WTC11 (cell line): ENCODE data around the gene RPL18. TPM values are rescaled to one million over a fixed set of nuclear protein-coding genes. Genes with fewer than 3 reads are reported as not detected.

ENCODE experiments used
- ATAC-seq: fragments of 200-7000 bp; cut with Tn5 transposase; 2 replicates; pipeline ENCODE4 v1.10.0; 2021; ENCODE audit warnings: mild to moderate bottlenecking, moderate library complexity
- CTCF ChIA-PET: fragments of 300-600 bp; sonication (Branson Sonifier 250); formaldehyde crosslinking; loops from one replicate; lab custom pipeline; 2021; ENCODE audit warnings: antibody characterized with exemption; lab: Charles Lee
- POLR2A ChIA-PET: fragments of 350-600 bp; sonication (Branson Sonifier 250); formaldehyde crosslinking; loops from one replicate; lab custom pipeline; 2021; ENCODE audit warnings: antibody characterized with exemption; lab: Charles Lee
- DNase-seq: peaks from one replicate; pipeline ENCODE4 v3.0.0; 2021; ENCODE audit warnings: low spot score
- H3K27ac Mint-ChIP-seq: 2 replicates; pipeline ENCODE4 v1.8.0; 2021; ENCODE audit warnings: mixed read lengths
- H3K27me3 Mint-ChIP-seq: 2 replicates; pipeline ENCODE4 v1.8.0; 2021; ENCODE audit warnings: low read depth, mild to moderate bottlenecking, moderate library complexity, mixed read lengths
- H3K36me3 Mint-ChIP-seq: 2 replicates; pipeline ENCODE4 v1.8.0; 2021; ENCODE audit warnings: mixed read lengths
- H3K4me1 Mint-ChIP-seq: 2 replicates; pipeline ENCODE4 v1.8.0; 2022; ENCODE audit warnings: mixed read lengths
- H3K4me3 Mint-ChIP-seq: 2 replicates; pipeline ENCODE4 v1.8.0; 2021; ENCODE audit warnings: mild to moderate bottlenecking, moderate library complexity, mixed read lengths
- H3K9me3 Mint-ChIP-seq: 2 replicates; pipeline ENCODE4 v1.8.0; 2021; ENCODE audit warnings: mixed read lengths
- ATF1 ChIP-seq: sonication (generic); formaldehyde crosslinking; IDR thresholded peaks from 2 replicates; pipeline ENCODE4 v1.8.1; 2023; ENCODE audit warnings: mild to moderate bottlenecking, moderate library complexity, missing genetic modification reagents
- ESRRA ChIP-seq: sonication (generic); formaldehyde crosslinking; IDR thresholded peaks from 2 replicates; pipeline ENCODE4 v1.8.1; 2022; ENCODE audit warnings: mild to moderate bottlenecking, missing genetic modification reagents, borderline replicate concordance
- FOXK1 ChIP-seq: sonication (generic); formaldehyde crosslinking; IDR thresholded peaks from 2 replicates; pipeline ENCODE4 v1.8.0; 2022; ENCODE audit warnings: mild to moderate bottlenecking, moderate library complexity, missing genetic modification reagents
- GRHL2 ChIP-seq: fragments of 250-450 bp; sonication (Bioruptor Pico); IDR thresholded peaks from 2 replicates; pipeline ENCODE4 v1.8.0; 2022; ENCODE audit warnings: mild to moderate bottlenecking, moderate library complexity; ENCODE audit not compliant: insufficient replicate concordance, severe bottlenecking
- JUN ChIP-seq: sonication (generic); formaldehyde crosslinking; IDR thresholded peaks from 2 replicates; pipeline ENCODE4 v1.8.0; 2023; ENCODE audit warnings: mild to moderate bottlenecking, missing genetic modification reagents
- NR1H2 ChIP-seq: sonication (generic); formaldehyde crosslinking; IDR thresholded peaks from 2 replicates; pipeline ENCODE4 v1.9.0; 2021; ENCODE audit warnings: mild to moderate bottlenecking, moderate library complexity, missing genetic modification reagents
- PRRX2 ChIP-seq: fragments of 250-450 bp; sonication (Bioruptor Pico); IDR thresholded peaks from 2 replicates; pipeline ENCODE4 v1.8.0; 2021; ENCODE audit warnings: mild to moderate bottlenecking
- TCF7 ChIP-seq: sonication (generic); formaldehyde crosslinking; IDR thresholded peaks from 2 replicates; pipeline ENCODE4 v1.8.0; 2022; ENCODE audit warnings: mild to moderate bottlenecking, low read depth, missing genetic modification reagents, moderate library complexity
- TEAD1 ChIP-seq: sonication (generic); formaldehyde crosslinking; IDR thresholded peaks from 2 replicates; pipeline ENCODE4 v1.8.0; 2022; ENCODE audit warnings: mild to moderate bottlenecking, missing genetic modification reagents
- TEAD4 ChIP-seq: sonication (generic); formaldehyde crosslinking; IDR thresholded peaks from 2 replicates; pipeline ENCODE4 v1.8.0; 2022; ENCODE audit warnings: mild to moderate bottlenecking, missing genetic modification reagents
- TP53 ChIP-seq: sonication (generic); formaldehyde crosslinking; IDR thresholded peaks from 2 replicates; pipeline ENCODE4 v1.8.1; 2023; ENCODE audit warnings: mild to moderate bottlenecking, missing genetic modification reagents
- ZNF263 ChIP-seq: sonication (generic); formaldehyde crosslinking; IDR thresholded peaks from 2 replicates; pipeline ENCODE4 v1.8.1; 2022; ENCODE audit warnings: low read depth, mild to moderate bottlenecking, moderate library complexity, missing genetic modification reagents
- ZNF416 ChIP-seq: fragments of 250-450 bp; sonication (Bioruptor Pico); IDR thresholded peaks from 2 replicates; pipeline ENCODE4 v1.9.0; 2021; ENCODE audit warnings: mild to moderate bottlenecking, inconsistent platforms
- total RNA-seq: library from RNA; stranded (reverse); gene quantifications from 3 replicates; pipeline ENCODE4 v1.2.3, GENCODE V29; 2021
- TF ChIP-seq, protein P1 (sequence below): sonication (generic); formaldehyde crosslinking; IDR thresholded peaks from 2 replicates; pipeline ENCODE4 v1.8.1; 2022; ENCODE audit warnings: mild to moderate bottlenecking, missing genetic modification reagents, moderate library complexity, borderline replicate concordance
- TF ChIP-seq, protein P2 (sequence below): fragments of 250-450 bp; sonication (Bioruptor Pico); IDR thresholded peaks from 2 replicates; pipeline ENCODE4 v1.9.0; 2021; ENCODE audit warnings: mild to moderate bottlenecking
- TF ChIP-seq, protein P3 (sequence below): sonication (generic); formaldehyde crosslinking; IDR thresholded peaks from 2 replicates; pipeline ENCODE4 v1.8.1; 2023; ENCODE audit warnings: mild to moderate bottlenecking, missing genetic modification reagents, borderline replicate concordance
- TF ChIP-seq, protein P4 (sequence below): sonication (generic); formaldehyde crosslinking; IDR thresholded peaks from 2 replicates; pipeline ENCODE4 v1.8.0; 2022; ENCODE audit warnings: mild to moderate bottlenecking, missing genetic modification reagents
- TF ChIP-seq, protein P5 (sequence below): sonication (generic); formaldehyde crosslinking; conservative IDR thresholded peaks from 2 replicates; pipeline ENCODE4 v1.8.1; 2022; ENCODE audit warnings: mild to moderate bottlenecking, missing genetic modification reagents
- TF ChIP-seq, protein P6 (sequence below): fragments of 250-450 bp; sonication (Bioruptor Pico); IDR thresholded peaks from 2 replicates; pipeline ENCODE4 v1.9.0; 2021; ENCODE audit warnings: mild to moderate bottlenecking

RPL18 gene
- total RNA-seq, 1 experiment from 2014 or later, result 1,712 TPM

DNA sequence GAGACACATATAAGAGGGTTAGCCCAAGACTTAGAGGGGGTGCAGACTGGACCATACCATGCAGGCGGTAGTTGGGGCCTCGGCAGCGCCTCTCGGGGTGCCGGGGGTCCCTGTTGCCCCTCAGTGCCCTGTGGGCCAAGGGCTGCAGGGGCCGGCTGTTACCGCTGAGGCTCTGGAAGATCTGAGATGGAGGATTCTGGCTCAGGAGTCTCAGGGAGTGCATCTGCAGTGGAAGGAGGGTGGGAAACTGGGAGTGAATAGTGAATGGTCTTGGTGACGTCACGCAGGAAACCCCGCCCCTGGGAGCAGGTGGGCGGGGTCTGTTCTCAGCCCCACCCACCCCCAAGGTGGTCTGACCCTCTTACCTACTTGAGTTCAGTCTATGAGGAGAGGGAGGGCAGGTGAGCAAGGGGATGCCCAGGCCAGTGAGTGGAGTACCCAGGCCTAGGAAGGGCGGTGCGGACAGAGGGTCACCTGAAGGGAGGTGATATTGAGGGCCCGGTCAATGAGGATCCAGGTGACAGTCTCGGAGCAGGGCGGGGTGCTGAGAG is 19.9 kb upstream of the RPL18 start:
- peak overlapping the region; percentile 95 for H3K27ac Mint-ChIP-seq
- DNase-seq, result peak; percentile 68
- POLR2A ChIA-PET, result interaction anchor here (1.0 kb wide), 1 partner anchor 8 kb away, joined by 3 read pairs; no protein-coding TSS in a partner anchor
- peaks cover 15% of the 10 kb centered on the region for H3K27me3 Mint-ChIP-seq
- H3K9me3 Mint-ChIP-seq, result no peaks in the 10 kb centered on the region
- no peak for ATAC-seq
- peaks cover 9% of the 10 kb centered on the region; the same call in 1 of the 2 replicates for H3K36me3 Mint-ChIP-seq
- TF ChIP-seq JUN (CRISPR knock-in tag) (no peak), FOXK1 (CRISPR knock-in tag) (no peak), GRHL2 (CRISPR knock-in tag) (no peak), ATF1 (CRISPR knock-in tag) (no peak), NR1H2 (CRISPR knock-in tag) (no peak)
- TF ChIP-seq, protein P1, sequence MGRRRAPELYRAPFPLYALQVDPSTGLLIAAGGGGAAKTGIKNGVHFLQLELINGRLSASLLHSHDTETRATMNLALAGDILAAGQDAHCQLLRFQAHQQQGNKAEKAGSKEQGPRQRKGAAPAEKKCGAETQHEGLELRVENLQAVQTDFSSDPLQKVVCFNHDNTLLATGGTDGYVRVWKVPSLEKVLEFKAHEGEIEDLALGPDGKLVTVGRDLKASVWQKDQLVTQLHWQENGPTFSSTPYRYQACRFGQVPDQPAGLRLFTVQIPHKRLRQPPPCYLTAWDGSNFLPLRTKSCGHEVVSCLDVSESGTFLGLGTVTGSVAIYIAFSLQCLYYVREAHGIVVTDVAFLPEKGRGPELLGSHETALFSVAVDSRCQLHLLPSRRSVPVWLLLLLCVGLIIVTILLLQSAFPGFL (CRISPR knock-in tag), result no peak
- TF ChIP-seq, protein P2, sequence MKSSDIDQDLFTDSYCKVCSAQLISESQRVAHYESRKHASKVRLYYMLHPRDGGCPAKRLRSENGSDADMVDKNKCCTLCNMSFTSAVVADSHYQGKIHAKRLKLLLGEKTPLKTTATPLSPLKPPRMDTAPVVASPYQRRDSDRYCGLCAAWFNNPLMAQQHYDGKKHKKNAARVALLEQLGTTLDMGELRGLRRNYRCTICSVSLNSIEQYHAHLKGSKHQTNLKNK, result no peak
- peaks cover 34% of the 10 kb centered on the region for H3K4me1 Mint-ChIP-seq
- H3K4me3 Mint-ChIP-seq, result peak overlapping the region; percentile 81
- CTCF ChIA-PET, result interaction anchor here (1.6 kb wide), 1 partner anchor 174 kb away, joined by 4 read pairs; no protein-coding TSS in a partner anchor

DNA sequence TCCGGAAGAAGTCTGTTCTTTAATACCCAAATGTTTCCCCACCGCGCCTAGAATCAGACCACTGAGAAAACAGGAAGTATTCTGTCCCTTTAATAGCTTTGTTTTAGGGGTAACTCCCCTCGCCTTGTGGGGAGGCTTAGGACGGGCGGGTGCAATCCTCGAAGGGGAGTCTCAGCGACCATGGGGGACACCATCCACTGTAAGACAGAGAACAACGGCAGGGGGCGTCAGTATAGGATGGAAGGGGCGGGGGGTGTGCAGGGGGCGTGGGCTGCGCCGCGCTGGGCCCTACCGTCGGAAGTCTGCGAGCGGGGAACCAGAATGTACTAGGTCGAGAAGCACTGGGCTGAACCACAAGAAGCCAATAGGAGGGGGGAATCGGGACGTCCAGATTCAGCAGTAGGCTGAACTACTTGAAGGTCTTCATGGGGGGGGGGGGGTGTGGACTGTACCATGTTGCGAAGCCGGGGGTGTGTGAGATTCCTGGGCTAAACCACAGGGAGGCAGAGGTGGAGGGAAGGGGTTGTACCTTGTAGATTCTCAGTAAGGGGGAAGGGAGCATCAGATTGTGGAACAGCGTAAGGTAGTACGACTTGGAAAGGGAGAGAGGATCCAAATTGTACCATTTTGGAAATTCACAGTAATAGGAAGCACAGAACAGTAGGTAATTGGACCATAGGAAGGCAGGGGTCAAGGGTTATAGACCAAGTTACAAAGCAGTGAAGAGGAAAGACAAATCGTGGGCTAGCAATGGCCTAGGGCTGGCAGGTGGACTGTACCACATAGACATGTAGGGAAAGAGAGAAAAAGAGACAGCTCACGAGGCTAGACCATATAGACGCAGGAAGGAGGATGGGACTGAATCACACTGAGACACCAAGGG is 19.2 kb upstream of the RPL18 start:
- ATAC-seq (peak; percentile 25), DNase-seq (peak; percentile 85)
- TF ChIP-seq, protein P3, sequence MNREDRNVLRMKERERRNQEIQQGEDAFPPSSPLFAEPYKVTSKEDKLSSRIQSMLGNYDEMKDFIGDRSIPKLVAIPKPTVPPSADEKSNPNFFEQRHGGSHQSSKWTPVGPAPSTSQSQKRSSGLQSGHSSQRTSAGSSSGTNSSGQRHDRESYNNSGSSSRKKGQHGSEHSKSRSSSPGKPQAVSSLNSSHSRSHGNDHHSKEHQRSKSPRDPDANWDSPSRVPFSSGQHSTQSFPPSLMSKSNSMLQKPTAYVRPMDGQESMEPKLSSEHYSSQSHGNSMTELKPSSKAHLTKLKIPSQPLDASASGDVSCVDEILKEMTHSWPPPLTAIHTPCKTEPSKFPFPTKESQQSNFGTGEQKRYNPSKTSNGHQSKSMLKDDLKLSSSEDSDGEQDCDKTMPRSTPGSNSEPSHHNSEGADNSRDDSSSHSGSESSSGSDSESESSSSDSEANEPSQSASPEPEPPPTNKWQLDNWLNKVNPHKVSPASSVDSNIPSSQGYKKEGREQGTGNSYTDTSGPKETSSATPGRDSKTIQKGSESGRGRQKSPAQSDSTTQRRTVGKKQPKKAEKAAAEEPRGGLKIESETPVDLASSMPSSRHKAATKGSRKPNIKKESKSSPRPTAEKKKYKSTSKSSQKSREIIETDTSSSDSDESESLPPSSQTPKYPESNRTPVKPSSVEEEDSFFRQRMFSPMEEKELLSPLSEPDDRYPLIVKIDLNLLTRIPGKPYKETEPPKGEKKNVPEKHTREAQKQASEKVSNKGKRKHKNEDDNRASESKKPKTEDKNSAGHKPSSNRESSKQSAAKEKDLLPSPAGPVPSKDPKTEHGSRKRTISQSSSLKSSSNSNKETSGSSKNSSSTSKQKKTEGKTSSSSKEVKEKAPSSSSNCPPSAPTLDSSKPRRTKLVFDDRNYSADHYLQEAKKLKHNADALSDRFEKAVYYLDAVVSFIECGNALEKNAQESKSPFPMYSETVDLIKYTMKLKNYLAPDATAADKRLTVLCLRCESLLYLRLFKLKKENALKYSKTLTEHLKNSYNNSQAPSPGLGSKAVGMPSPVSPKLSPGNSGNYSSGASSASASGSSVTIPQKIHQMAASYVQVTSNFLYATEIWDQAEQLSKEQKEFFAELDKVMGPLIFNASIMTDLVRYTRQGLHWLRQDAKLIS (CRISPR knock-in tag), result no peak
- peak; percentile 3; the same call in 1 of the 2 replicates for TF ChIP-seq TEAD4
- Mint-ChIP-seq H3K27ac (peak overlapping the region; percentile 98), H3K9me3 (no peaks in the 10 kb centered on the region), H3K4me3 (peak overlapping the region; percentile 81), H3K36me3 (peaks cover 9% of the 10 kb centered on the region; the same call in 1 of the 2 replicates), H3K27me3 (peaks cover 15% of the 10 kb centered on the region), H3K4me1 (peaks cover 38% of the 10 kb centered on the region)
- POLR2A ChIA-PET, result interaction anchor here (1.2 kb wide), 1 partner anchor 101 kb away, joined by 3 read pairs; no protein-coding TSS in a partner anchor
- CTCF ChIA-PET, result interaction anchor here (1.6 kb wide), 1 partner anchor 175 kb away, joined by 4 read pairs; no protein-coding TSS in a partner anchor

DNA sequence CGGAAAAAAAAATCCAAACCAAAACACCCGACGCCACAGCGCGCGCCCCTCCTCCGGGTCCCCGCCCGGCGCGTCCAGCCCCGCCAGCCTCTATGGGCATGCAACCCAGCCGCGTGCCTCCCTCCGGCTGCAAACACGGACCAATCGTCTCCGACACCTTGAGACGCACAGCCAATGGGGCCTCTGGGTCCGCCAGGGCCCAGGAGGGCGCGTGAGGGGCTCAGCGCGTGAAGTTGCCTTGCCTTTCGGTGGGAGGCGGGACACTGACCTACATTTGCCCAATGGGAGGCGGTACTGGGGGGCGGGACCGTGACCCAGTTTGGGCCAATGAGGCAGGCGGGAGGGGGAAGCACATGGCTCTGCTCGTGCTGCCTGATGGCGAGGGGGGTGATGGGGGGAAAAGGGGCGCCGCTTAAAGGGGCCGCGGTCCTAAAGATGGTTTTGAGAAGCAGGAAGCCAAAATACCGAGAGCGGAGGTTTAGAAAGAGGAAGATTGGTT is 18.5 kb upstream of the RPL18 start:
- H3K4me1 Mint-ChIP-seq, result peaks cover 39% of the 10 kb centered on the region
- H3K4me3 Mint-ChIP-seq, result peak overlapping the region; percentile 81
- no peaks in the 10 kb centered on the region for H3K9me3 Mint-ChIP-seq
- CTCF ChIA-PET, result interaction anchor here (1.5 to 1.6 kb wide), 2 partner anchors 8 to 176 kb away, joined by 4 to 5 read pairs; partner anchors contain the start of gene CA11
- peaks cover 15% of the 10 kb centered on the region for H3K27me3 Mint-ChIP-seq
- POLR2A ChIA-PET, result interaction anchor here (1.2 kb wide), 1 partner anchor 101 kb away, joined by 3 read pairs; no protein-coding TSS in a partner anchor
- H3K36me3 Mint-ChIP-seq, result peaks cover 9% of the 10 kb centered on the region; the same call in 1 of the 2 replicates
- ATAC-seq (peak; percentile 74), DNase-seq (peak; percentile 99)
- peak overlapping the region; percentile 98 for H3K27ac Mint-ChIP-seq
- peak; percentile 92 for TF ChIP-seq FOXK1 (CRISPR knock-in tag)
- TF ChIP-seq, protein P4, sequence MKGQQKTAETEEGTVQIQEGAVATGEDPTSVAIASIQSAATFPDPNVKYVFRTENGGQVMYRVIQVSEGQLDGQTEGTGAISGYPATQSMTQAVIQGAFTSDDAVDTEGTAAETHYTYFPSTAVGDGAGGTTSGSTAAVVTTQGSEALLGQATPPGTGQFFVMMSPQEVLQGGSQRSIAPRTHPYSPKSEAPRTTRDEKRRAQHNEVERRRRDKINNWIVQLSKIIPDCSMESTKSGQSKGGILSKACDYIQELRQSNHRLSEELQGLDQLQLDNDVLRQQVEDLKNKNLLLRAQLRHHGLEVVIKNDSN (CRISPR knock-in tag), result peak; percentile 87
- peak; percentile 86; the same call in 1 of the 2 replicates for TF ChIP-seq ESRRA
- no peak for TF ChIP-seq PRRX2 (CRISPR knock-in tag)
- peak; percentile 92 for TF ChIP-seq TEAD1 (CRISPR knock-in tag)
- TF ChIP-seq TCF7 (CRISPR knock-in tag), result peak; percentile 48; the same call in 1 of the 2 replicates
- TF ChIP-seq, protein P5, sequence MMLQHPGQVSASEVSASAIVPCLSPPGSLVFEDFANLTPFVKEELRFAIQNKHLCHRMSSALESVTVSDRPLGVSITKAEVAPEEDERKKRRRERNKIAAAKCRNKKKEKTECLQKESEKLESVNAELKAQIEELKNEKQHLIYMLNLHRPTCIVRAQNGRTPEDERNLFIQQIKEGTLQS (CRISPR knock-in tag), result peak; percentile 64; the same call in 1 of the 2 replicates
- TF ChIP-seq TEAD4, result 0 out of 2 replicates have a peak, but pooled peaks have one; percentile 28
- peak; percentile 55; the same call in 1 of the 2 replicates for TF ChIP-seq ZNF263 (CRISPR knock-in tag)
- no peak for TF ChIP-seq ZNF416 (CRISPR knock-in tag)
- TF ChIP-seq, protein P6, sequence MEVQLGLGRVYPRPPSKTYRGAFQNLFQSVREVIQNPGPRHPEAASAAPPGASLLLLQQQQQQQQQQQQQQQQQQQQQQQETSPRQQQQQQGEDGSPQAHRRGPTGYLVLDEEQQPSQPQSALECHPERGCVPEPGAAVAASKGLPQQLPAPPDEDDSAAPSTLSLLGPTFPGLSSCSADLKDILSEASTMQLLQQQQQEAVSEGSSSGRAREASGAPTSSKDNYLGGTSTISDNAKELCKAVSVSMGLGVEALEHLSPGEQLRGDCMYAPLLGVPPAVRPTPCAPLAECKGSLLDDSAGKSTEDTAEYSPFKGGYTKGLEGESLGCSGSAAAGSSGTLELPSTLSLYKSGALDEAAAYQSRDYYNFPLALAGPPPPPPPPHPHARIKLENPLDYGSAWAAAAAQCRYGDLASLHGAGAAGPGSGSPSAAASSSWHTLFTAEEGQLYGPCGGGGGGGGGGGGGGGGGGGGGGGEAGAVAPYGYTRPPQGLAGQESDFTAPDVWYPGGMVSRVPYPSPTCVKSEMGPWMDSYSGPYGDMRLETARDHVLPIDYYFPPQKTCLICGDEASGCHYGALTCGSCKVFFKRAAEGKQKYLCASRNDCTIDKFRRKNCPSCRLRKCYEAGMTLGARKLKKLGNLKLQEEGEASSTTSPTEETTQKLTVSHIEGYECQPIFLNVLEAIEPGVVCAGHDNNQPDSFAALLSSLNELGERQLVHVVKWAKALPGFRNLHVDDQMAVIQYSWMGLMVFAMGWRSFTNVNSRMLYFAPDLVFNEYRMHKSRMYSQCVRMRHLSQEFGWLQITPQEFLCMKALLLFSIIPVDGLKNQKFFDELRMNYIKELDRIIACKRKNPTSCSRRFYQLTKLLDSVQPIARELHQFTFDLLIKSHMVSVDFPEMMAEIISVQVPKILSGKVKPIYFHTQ (CRISPR knock-in tag), result no peak
- no peak; the same call in none of the 2 replicates for TF ChIP-seq TP53 (CRISPR knock-in tag)
